Measurements from ENCODE around the gene GFY.

GRCh38 chr19:49413348-49413747 is 11.8 kb upstream of the GFY start:
- no peak for TF ChIP-seq SUZ12 (IDR thresholded peaks at IDR 0.05; ENCODE audit: extremely low read depth, insufficient read depth, insufficient read length)
- TF ChIP-seq YY1 (IDR thresholded peaks at IDR 0.05; ENCODE audit: insufficient read depth, insufficient read length) = no peak

All from NT2/D1 (cell line).